K562 (cell line): Measurements from ENCODE around the gene CRLF2. TPM values are rescaled to one million over a fixed set of nuclear protein-coding genes. Genes with fewer than 3 reads are reported as not detected.
"Not testable (repeated sequence)": the region's sequence is repeated elsewhere in the genome, so short reads cannot be mapped to it uniquely, and the experiment has no call there.

ENCODE experiments used
- ATAC-seq: fragments of 200-7000 bp; cut with Tn5 transposase; 3 replicates; pipeline ENCODE4 v1.9.1; 2020; ENCODE audit warnings: moderate library complexity
- BruUV-seq: library from RNA; stranded (reverse); fragments of 400-500 nt; replicated peaks from 2 replicates; lab custom pipeline; 2021; lab: Mats Ljungman, UMichigan
- CTCF ChIA-PET: fragments of 300-600 bp; formaldehyde crosslinking; extraction: SDS; loops from one replicate; lab custom pipeline; 2021; ENCODE audit warnings: low intra/inter-chr PET ratio; lab: Yijun Ruan, JAX
- POLR2A ChIA-PET: fragments of 300-600, 350-650 bp; sonication (Branson Sonifier 250); formaldehyde crosslinking; extraction: SDS; loops from one replicate; lab custom pipeline; 2021; ENCODE audit warnings: antibody characterized with exemption, inconsistent platforms; lab: Yijun Ruan, JAX
- DNase-seq, 4 experiments: peaks; one replicate each; pipeline versions ENCODE4 v3.0.0 to v3.0.0-alpha.2; 2011 to 2018; ENCODE audit warnings: low spot score in 3 of 4, mixed read lengths in 3 of 4; ENCODE audit errors: extremely low read depth in 1 of 4
- FAIRE-seq: peaks from 2 replicates; lab custom pipeline; 2011; peaks lifted over from hg19 to GRCh38; lab: Jason Lieb, UNC
- H2AFZ ChIP-seq: 2 replicates; pipeline ENCODE4 v1.6.0; 2011; ENCODE audit warnings: low read depth, low read length, control low read depth, inconsistent platforms
- H3K27ac ChIP-seq: fragments of 200-600 bp; 3 replicates; pipeline ENCODE4 v1.8.0; 2011; ENCODE audit warnings: low read depth, mild to moderate bottlenecking, control low read depth, inconsistent platforms, low read length, moderate library complexity, mixed read lengths; ENCODE audit errors: extremely low read depth
- H3K27me3 ChIP-seq, 2 experiments: fragments of 300-600 bp in 1 of 2; 2 replicates in 1 of 2; 3 replicates in 1 of 2; pipeline versions ENCODE4 v1.6.0 to v1.8.0; 2011; ENCODE audit warnings: inconsistent platforms in 2 of 2, low read length in 2 of 2, mild to moderate bottlenecking in 1 of 2, mixed read lengths in 1 of 2, moderate library complexity in 1 of 2; ENCODE audit not compliant: control insufficient read depth in 2 of 2, insufficient read depth in 2 of 2
- H3K36me3 ChIP-seq: fragments of 300-600 bp; 3 replicates; pipeline ENCODE4 v1.8.0; 2011; ENCODE audit warnings: mild to moderate bottlenecking, low read length, inconsistent platforms; ENCODE audit not compliant: control insufficient read depth, insufficient read depth
- H3K4me1 ChIP-seq, 2 experiments: fragments of 200-600 bp in 1 of 2; replicated peaks in 1 of 2; 2 replicates in 1 of 2; 3 replicates in 1 of 2; pipeline versions ENCODE4 v1.5.1 to v1.8.0; 2011; ENCODE audit warnings: inconsistent platforms in 2 of 2, low read length in 2 of 2, mild to moderate bottlenecking in 1 of 2, mixed read lengths in 1 of 2, moderate library complexity in 1 of 2; ENCODE audit not compliant: control insufficient read depth in 2 of 2, insufficient read depth in 2 of 2
- H3K4me2 ChIP-seq: 2 replicates; pipeline ENCODE4 v1.6.1; 2011; ENCODE audit warnings: low read length, control low read depth, inconsistent platforms, mixed read lengths; ENCODE audit not compliant: insufficient read depth
- H3K4me3 ChIP-seq: fragments of 200-600 bp; sonication (generic), shearing (Covaris generic); 2 replicates; pipeline ENCODE4 v1.5.1; 2016; ENCODE audit warnings: control low read depth, inconsistent platforms
- H3K79me2 ChIP-seq: fragments of 200-600 bp; 3 replicates; pipeline ENCODE4 v1.8.0; 2011; ENCODE audit warnings: low read length, inconsistent platforms; ENCODE audit not compliant: control insufficient read depth, insufficient read depth
- H3K9ac ChIP-seq, 2 experiments: 2 replicates each; pipeline versions ENCODE4 v1.6.0 to v1.6.1; 2011; ENCODE audit warnings: low read depth in 2 of 2, low read length in 2 of 2, control low read depth in 1 of 2, inconsistent platforms in 1 of 2, mild to moderate bottlenecking in 1 of 2, mixed read lengths in 1 of 2; ENCODE audit not compliant: insufficient read depth in 1 of 2
- H3K9me1 ChIP-seq: one replicate; pipeline ENCODE4 v1.6.0; 2011; ENCODE audit warnings: inconsistent platforms, mild to moderate bottlenecking, low read length, moderate library complexity; ENCODE audit not compliant: control insufficient read depth, insufficient read depth
- H3K9me3 ChIP-seq: replicated peaks from 2 replicates; pipeline ENCODE4 v1.5.1; 2011; ENCODE audit warnings: low read depth, low read length, inconsistent platforms; ENCODE audit not compliant: control insufficient read depth, insufficient read depth
- H4K20me1 ChIP-seq: replicated peaks from 2 replicates; pipeline ENCODE4 v1.6.1; 2011; ENCODE audit warnings: low read length, inconsistent platforms, mixed read lengths; ENCODE audit not compliant: control insufficient read depth, insufficient read depth
- ARHGAP35 ChIP-seq: fragments of 450-650 bp; IDR thresholded peaks from 2 replicates; pipeline ENCODE4 v1.6.1; 2018; ENCODE audit not compliant: partially characterized antibody
- MAFG ChIP-seq: fragments of 450-650 bp; conservative IDR thresholded peaks from 2 replicates; pipeline ENCODE4 v1.6.1; 2016; ENCODE audit warnings: missing genetic modification characterization, missing compliant biosample characterization
- RFX1 ChIP-seq: fragments of 450-650 bp; IDR thresholded peaks from 2 replicates; pipeline ENCODE4 v1.6.1; 2016; ENCODE audit warnings: mild to moderate bottlenecking, moderate library complexity
- ZBTB1 ChIP-seq: sonication (generic); formaldehyde crosslinking; IDR thresholded peaks from 2 replicates; pipeline ENCODE4 v1.8.1; 2023; ENCODE audit warnings: missing genetic modification reagents, low read depth, mild to moderate bottlenecking, borderline replicate concordance
- WGBS: fragments of 100-300 bp; shearing (Covaris generic); methylation state at CpG from one replicate; pipeline ENCODE4 v1.1.6; 2016; ENCODE audit warnings: low coverage, mixed read lengths; ENCODE audit not compliant: insufficient coverage; ENCODE audit errors: missing lambda C conversion rate; 5-methylcytosine and 5-hydroxymethylcytosine counted together
- in situ Hi-C: fragments of 300-500 bp; cut with MboI; formaldehyde crosslinking; loops from 4 replicates; pipeline ENCODE4 v1.15.0; 2018; ENCODE audit warnings: inconsistent platforms, mixed read lengths
- intact Hi-C: fragments of 100-400 bp; cut with micrococcal nuclease; formaldehyde crosslinking; loops from 2 replicates; pipeline ENCODE4 v1.14.2; 2022
- polyA plus RNA-seq, 8 experiments: library from polyadenylated mRNA; depleted of rRNA in 4 of 8; stranded (reverse) in 5 of 8; unstranded in 3 of 8; fragments of >200 nt; fragmentation: Nextera tagmentation in 2 of 8; fragmentation: Illumina TruSeq in 1 of 8; extraction: Ambion mirVana in 2 of 8; extraction: Trizol in 1 of 8; gene quantifications; 2 replicates each; pipeline versions ENCODE4 v1.2.1 to v1.2.3, GENCODE V29; 2011 to 2014; ENCODE audit warnings: inconsistent platforms in 1 of 8, missing spikeins in 1 of 8
- total RNA-seq, 7 experiments: library from RNA; depleted of rRNA in 6 of 7; stranded (reverse); fragments of >200 nt in 6 of 7; fragmentation: Illumina TruSeq in 2 of 7; extraction: Trizol in 2 of 7; gene quantifications; 2 replicates each; pipeline versions ENCODE4 v1.2.1 to v1.2.3, GENCODE V29; 2011 to 2021; ENCODE audit warnings: low replicate concordance in 1 of 7

Gene CRLF2
- total and polyA plus RNA-seq, 9 of the 15 experiments (the other 6 are each of a cell fraction or from before 2014, with no cell fraction given): not detected

DNA sequence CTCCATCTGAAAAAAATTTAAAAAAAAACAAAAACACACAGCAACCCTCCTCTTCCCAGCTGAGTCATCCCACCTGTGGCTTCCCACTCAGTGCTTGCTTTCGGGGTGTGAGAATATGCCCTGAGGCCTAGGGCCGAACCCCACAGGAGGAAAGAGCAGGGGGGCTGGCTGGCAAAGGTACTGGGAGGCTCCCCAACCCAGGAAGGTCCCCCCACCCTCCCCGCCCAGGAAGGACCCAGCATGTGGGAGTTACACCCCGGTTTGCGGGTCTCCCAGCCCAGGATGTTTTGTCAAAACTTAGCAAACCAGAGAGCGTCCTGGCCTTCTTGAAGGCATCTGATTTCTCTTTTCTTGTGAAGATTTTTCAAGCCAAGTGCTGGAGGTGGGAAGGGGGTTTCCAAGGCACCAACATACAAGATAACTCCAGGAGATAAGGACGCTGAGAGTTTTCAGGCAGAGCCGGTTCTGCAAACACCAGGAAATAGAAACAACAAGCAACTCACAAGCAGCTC, 30.5 kb upstream of the CRLF2 start:
- H3K9ac ChIP-seq: no peak overlapping the region
- TF ChIP-seq ZBTB1 (CRISPR knock-in tag) (no peak), MAFG (tag) (no peak), RFX1 (no peak), ARHGAP35 (no peak)
- intact Hi-C loops (no loop called here), in situ Hi-C loops (loop anchor here (10.0 kb wide), 1 partner anchor 192 kb away; no protein-coding TSS in a partner anchor)
- BruUV-seq: no TSS peak
- no peak overlapping the region for H3K27ac ChIP-seq
- H3K9me1 ChIP-seq: no peaks in the 10 kb centered on the region
- H3K4me3 ChIP-seq: no peak overlapping the region
- H3K27me3 ChIP-seq: no peaks in the 10 kb centered on the region; a peak in 1 of 5 replicates
- no peaks in the 10 kb centered on the region for H3K4me1 ChIP-seq
- H3K36me3 ChIP-seq: no peaks in the 10 kb centered on the region
- H2AFZ ChIP-seq: no peak overlapping the region
- H3K79me2 ChIP-seq: no peaks in the 10 kb centered on the region
- H4K20me1 ChIP-seq: no peaks in the 10 kb centered on the region
- DNase-seq: no peak
- FAIRE-seq: no peak
- H3K9me3 ChIP-seq: no peaks in the 10 kb centered on the region
- ChIA-PET CTCF (no interaction called here), POLR2A (no interaction called here)
- no peak overlapping the region for H3K4me2 ChIP-seq
- no peak for ATAC-seq
- 2% methylated on average over 6 of the region's 8 CpGs for WGBS

DNA sequence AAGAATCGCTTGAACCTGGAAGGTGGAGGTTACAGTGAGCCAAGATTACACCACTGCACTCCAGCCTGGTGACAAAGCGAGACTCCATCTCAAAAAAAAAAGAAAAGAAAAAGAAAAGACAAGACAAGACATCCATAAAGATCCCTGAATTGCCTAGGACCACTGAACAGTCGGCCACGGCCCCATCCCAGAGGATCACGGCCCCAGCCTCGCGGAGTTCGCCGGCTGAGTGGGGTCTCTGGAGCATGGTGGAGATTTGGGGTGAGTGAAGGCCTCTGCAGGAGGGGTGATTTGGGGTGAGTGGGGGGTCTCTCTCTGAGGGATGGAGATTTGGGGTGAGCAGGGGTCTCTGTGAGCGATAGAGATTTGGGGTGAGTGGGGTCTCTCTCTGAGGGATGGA, 28.1 kb upstream of the CRLF2 start:
- DNase-seq, H3K9me3 ChIP-seq, H3K4me1 ChIP-seq, H3K4me2 ChIP-seq, FAIRE-seq, ATAC-seq, BruUV-seq, POLR2A ChIA-PET, H2AFZ ChIP-seq, H4K20me1 ChIP-seq, CTCF ChIA-PET, H3K9ac ChIP-seq, intact Hi-C loops, H3K27ac ChIP-seq, H3K9me1 ChIP-seq, H3K27me3 ChIP-seq, H3K79me2 ChIP-seq, H3K36me3 ChIP-seq, H3K4me3 ChIP-seq: not testable (repeated sequence)
- in situ Hi-C loops: loop anchor here (10.0 kb wide), 1 partner anchor 194 kb away; no protein-coding TSS in a partner anchor
- 15% methylated on average over 7 of the region's 10 CpGs for WGBS
